Transverse colon (tissue), 4 donors: ENCODE data around the gene TSPAN17.

Experiments used
- POLR2AphosphoS5 ChIP-seq, 3 donors: sonication (generic); formaldehyde crosslinking; IDR thresholded peaks; one replicate each; pipeline ENCODE4 v1.6.1; 2016; ENCODE audit warnings: antibody characterized with exemption in 3 of 3
- TF ChIP-seq, protein P1 (sequence below), 5 experiments: fragments of 200-600 bp in 3 of 5; fragments of 450-650 bp in 2 of 5; sonication (generic) in 3 of 5; IDR thresholded peaks; 1 replicate in 2 of 5; 2 replicates in 3 of 5; pipeline ENCODE4 v1.5.1; 2016 to 2017; ENCODE audit warnings: antibody characterized with exemption in 5 of 5, inconsistent platforms in 3 of 5, mild to moderate bottlenecking in 2 of 5, moderate library complexity in 1 of 5

DNA sequence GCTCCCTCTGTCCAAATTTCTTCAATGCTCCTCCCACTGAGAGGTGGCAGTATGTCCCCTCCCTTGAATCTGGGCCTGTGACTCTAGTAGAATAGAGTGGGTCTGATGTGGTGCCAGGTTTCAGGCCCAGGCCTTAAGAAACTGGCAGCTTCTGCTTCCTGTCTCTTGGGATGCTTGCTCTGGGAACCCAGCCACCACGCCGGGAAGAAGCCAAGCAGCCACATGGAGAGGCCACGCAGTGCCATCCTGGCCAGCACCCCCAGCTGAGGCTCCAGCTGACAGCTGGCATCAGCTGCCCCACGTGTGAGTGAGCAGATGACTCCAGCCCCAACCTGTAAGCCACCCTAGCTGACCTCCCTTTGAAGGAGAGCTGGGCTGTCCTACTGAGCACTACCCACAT is 7.3 kb upstream of the TSPAN17 start:
- no peak for TF ChIP-seq POLR2AphosphoS5 (IDR thresholded peaks at IDR 0.05)
- TF ChIP-seq, protein P1, sequence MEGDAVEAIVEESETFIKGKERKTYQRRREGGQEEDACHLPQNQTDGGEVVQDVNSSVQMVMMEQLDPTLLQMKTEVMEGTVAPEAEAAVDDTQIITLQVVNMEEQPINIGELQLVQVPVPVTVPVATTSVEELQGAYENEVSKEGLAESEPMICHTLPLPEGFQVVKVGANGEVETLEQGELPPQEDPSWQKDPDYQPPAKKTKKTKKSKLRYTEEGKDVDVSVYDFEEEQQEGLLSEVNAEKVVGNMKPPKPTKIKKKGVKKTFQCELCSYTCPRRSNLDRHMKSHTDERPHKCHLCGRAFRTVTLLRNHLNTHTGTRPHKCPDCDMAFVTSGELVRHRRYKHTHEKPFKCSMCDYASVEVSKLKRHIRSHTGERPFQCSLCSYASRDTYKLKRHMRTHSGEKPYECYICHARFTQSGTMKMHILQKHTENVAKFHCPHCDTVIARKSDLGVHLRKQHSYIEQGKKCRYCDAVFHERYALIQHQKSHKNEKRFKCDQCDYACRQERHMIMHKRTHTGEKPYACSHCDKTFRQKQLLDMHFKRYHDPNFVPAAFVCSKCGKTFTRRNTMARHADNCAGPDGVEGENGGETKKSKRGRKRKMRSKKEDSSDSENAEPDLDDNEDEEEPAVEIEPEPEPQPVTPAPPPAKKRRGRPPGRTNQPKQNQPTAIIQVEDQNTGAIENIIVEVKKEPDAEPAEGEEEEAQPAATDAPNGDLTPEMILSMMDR (IDR thresholded peaks at IDR 0.05), result no peak
